CD4-positive, alpha-beta T cell treated with Interleukin-15 for 4 hours (primary cell): ENCODE results near the gene EMB.
"Not testable (repeated sequence)": the region's sequence is repeated elsewhere in the genome, so short reads cannot be mapped to it uniquely, and the experiment has no call there.

ENCODE experiments used
- DNase-seq: peaks from one replicate; pipeline ENCODE4 v3.0.0-alpha.2; 2020; ENCODE audit warnings: low spot score

Gene EMB, protein sequence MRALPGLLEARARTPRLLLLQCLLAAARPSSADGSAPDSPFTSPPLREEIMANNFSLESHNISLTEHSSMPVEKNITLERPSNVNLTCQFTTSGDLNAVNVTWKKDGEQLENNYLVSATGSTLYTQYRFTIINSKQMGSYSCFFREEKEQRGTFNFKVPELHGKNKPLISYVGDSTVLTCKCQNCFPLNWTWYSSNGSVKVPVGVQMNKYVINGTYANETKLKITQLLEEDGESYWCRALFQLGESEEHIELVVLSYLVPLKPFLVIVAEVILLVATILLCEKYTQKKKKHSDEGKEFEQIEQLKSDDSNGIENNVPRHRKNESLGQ

GRCh38 chr5:50440651-50441492 is at the start of gene EMB:
Gene EMB (minus strand): TSS chr5:50441288. CDS start chr5:50441151, 137 bp downstream.
- peak; percentile 81 for DNase-seq

DNA sequence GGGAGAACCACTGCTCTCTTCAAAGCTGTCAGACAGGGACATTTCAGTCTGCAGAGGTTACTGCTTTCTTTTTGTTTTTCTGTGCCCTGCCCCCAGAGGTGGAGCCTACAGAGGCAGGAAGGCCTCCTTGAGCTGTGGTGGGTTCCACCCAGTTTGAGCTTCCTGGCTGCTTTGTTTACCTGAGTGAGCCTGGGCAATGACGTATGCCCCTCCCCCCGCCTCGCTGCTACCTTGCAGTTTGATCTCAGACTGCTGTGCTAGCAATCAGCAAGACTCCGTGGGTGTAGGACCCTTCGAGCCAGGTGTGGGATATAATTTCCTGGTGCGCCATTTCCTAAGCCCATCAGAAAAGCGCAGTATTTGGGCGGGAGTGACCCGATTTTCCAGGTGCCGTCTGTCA is 48.4 kb upstream of the EMB start:
- DNase-seq, result not testable (repeated sequence)

DNA sequence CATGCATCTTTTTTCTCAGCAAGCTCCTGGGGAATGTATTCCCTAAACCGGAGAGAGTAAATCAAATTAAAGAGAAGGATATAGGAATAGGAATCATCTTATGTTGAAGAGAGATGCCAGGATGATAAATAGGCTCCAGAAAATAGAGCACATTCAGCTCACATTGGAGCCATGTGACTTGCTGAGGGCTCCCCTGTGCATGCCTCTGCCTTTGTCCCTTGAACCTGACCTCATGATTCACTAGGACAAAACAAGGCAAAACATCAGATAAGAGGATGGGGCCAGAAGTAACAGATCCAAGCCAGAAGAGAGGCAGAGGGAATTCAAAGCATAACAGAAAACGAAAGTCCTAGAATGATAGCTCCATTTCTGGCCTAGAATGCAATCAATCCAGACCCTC is 37.7 kb upstream of the EMB start:
- DNase-seq, result not testable (repeated sequence)

DNA sequence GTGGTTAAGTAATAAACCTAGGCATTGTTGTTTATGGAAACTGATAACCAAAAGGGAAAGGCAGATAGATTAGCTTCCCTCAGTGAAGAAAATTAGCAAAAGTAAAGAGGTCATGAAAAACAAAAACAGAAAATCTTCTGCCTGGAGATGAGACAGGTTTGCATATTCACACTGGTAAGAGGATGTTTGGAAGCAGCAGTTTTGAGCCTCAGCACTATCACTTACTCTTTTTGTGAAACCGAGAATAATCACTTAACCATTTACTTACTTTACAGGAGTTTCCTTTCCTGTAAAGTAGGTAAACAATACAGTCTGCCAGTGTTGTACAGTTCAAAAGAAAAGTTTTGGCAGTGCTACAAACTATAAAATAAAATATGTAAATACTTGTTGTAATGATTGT is 35.5 kb upstream of the EMB start:
- no peak for DNase-seq

DNA sequence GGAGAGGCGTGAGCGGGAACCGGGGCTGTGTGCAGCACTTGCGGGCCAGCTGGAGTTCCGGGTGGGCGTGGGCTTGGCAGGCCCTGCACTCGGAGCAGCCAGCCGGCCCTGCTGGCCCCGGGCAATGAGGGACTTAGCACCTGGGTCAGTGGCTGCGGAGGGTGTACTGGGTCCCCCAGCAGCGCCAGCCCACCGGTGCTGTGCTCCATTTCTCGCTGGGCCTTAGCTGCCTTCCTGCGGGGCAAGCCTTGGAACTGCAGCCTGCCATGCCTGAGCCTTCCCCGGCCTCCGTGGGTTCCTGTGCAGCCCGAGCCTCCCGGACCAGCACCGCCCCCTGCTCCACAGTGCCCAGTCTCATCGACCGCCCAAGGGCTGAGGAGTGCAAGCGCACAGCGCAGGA is 23.9 kb upstream of the EMB start:
- DNase-seq, result not testable (repeated sequence)

DNA sequence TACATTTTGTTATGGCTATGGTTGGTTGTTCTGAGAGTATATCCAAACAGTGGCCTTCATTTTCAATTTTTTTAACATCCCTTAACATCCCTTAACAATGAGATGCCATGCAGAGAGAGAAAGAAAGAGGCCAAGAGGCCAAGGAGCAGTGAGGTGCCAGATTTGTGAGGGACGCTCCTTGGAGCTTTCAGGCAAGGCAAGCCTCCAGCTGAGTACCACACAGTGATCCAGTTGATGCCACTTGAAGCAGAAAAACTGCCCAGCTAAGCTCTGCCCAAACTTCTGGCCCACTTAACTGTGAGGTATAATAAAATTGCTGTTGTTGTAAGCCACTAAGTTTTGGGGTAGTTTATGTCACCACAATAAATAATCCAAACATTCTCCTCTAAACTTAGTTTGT is 22.6 kb upstream of the EMB start:
- no peak for DNase-seq

- DNase-seq, result no peak
These were observed 22.0 kb upstream of the EMB start for GRCh38 chr5:50463047-50463446.

DNA sequence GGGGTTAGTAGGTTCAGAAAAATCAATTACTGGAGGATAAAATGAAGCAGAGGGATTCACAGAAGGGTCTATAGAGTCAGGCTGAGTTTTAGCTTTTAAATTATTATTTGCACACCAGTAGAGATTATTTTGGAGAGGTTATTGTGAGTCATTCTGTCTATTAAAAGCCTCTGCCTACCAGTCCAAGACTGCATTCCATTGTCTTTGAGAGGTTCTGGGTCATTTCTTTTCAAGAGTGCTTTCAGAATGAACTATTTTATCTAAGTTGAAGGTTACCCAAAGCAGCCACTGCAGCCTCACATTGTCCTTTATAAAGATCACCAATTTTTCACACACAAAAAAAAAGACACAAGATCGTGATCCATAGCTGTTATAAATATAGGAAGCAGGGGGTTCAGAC is 21.5 kb upstream of the EMB start:
- not testable (repeated sequence) for DNase-seq

DNA sequence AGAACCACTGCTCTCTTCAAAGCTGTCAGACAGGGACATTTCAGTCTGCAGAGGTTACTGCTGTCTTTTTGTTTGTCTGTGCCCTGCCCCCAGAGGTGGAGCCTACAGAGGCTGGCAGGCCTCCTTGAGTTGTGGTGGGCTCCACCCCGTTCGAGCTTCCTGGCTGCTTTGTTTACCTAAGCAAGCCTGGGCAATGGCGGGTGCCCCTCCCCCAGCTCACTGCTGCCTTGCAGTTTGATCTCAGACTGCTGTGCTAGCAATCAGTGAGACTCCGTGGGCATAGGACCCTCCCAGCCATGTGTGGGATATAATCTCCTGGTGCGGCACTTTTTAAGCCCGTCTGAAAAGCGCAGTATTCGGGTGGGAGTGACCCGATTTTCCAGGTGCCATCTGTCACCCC is 17.3 kb upstream of the EMB start:
- peak; percentile 45 for DNase-seq

DNA sequence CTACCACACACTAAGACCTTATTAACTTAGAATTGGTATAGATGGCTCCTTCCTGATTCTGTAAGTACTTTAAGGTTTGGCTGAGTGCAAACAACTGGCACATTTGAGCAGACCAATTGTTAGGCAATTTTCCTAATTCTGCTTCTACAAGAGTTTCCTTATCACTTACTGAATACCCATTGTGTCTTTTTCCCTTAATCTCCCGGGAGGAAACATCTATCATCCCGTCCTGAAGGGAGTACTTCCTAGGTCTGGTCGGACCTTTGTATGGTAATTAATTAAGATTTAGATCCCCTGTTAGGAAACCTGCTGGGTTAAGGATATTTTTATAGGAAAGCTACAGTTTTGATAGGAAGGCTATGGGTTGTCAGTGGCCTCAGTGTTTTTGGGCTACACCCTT is 8.2 kb upstream of the EMB start:
- not testable (repeated sequence) for DNase-seq

- no peak for DNase-seq
These were observed 6.9 kb upstream of the EMB start for GRCh38 chr5:50447941-50448340.

GRCh38 chr5:50447228-50447627 is 6.1 kb upstream of the EMB start:
- DNase-seq, result no peak

DNA sequence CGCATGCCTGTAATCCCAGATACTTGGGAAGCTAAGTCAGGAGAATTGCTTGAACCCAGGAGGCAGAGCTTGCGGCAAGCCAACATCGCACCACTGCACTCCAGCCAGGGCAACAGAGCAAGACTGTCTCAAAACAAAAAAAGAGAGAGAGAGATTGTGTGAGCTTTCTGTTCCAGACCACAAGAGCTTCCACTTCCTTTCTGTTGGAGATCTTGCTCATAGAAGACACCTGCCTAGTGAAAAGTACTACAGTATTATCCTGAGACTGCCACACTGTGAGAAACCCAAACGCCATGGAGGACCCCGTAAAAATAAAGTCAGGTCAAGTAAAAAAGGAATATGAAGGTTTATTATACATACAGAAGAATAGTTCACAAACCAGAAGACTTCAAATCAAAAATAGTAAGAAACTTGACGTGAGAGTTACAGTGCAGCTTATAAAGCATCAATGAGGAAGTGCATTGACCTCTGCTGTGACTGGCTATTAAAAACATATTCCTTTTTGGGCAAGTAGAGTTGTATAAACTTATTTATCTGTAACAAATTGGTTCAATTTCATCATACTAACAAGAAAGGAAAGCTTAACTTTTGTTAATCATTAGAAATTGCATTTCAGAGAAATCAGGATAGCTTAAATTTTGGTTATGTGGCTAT is 4.3 kb upstream of the EMB start:
- peak; percentile 62 for DNase-seq

DNA sequence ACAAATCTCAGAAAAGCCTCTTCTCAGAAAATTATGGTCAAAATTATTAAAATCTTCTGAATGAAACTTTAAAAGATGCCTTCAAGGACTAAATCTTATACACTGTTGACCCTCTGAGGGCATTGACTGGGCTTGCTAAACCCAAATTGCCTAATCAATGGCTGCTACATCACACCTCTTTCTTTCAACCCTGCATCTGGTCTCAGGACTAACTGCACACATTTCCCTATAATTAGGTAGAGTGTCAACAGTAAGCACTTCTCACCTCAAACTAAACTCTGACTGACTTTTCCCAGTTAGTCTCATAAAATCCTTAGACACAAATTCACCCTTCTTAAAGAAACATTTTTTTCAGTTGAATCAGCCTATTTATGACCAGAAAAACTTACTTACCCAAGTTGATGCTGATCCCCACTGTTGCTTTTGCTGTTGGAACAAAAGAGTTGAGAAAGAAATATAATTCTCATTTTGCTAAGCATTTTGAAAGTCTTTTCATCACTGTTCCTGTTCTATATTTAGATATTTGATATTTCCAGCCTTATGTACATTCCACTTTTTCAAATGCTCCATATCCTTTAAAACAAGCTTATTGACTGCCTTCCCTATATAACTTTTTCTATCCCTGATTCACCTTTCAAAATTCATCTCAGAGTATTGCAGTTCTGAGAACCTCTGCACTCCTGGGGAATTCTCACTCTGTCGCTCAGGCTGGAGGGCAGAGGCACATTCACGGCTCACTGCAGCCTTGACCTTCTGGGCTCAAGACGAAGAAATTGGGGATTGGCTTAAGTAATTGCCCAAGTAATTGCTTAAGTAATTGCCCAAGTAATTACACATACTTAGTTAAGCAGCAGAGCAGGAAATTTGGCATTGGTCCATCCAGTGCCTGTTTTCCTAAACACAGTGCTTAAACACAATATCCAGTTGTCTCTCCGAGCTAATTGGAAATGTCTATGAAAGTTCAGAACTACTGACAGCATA is 1.8 kb upstream of the EMB start:
- DNase-seq, result not testable (repeated sequence)

GRCh38 chr5:50441493-50441955 is 436 bp upstream of the EMB start:
- no peak for DNase-seq

DNA sequence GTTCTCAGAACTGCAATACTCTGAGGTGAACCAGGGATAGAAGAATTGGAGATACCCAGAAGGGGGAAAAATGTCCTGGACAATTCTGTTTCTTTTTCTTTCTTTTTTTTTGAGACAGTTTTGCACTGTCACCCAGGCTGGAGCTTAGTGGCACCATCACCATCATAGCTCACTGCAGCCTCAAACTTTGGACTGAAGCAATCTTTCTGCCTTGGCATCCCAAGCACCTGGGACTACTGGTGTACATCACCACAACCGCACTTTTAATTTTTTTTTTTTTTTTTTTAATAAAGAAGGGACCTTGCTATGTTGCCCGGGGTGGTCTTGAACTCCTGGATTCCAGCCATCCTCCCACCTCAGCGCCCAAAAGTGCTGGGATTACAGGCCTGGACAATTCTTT is 1.9 kb downstream of the EMB start:
- no peak for DNase-seq

GRCh38 chr5:50438060-50438459 is 3.0 kb downstream of the EMB start:
- DNase-seq, result not testable (repeated sequence)

GRCh38 chr5:50435168-50435567 is 5.9 kb downstream of the EMB start:
- DNase-seq, result no peak

DNA sequence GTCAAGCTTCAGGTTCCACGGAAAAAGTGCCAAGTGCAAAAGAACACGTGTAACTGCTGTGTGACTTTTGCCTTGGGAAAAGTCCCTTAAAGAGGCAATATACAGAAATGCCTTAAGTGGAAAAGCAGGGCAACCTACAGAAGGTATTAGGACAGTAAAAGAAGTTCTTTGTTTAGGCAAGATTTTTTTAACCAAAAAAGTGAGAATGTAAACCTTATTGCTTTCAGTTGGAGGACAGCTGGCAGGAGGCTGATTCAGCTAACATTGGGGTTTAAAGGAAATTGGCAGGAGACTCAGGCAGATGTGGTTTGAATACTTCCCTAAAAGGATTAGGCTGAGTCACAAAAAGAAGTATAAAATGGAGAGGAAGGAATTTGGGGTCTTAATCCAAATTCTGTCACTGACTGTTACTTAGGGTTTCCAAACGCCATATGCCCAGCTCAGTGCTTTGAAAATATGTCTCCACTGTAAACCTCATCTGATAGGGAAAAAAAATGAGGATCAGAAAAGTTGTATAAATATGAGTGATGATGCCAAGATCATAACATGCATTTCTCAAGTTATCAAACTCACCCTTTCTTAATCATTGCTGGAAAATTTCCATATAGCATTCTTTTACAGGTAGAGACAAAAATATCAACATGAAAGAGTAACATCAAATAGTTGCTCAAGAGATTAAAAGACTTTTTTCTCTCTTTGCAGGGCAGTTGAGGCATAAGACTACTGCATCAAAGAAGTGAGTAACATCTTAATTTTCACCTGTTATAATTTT is 9.8 kb downstream of the EMB start:
- not testable (repeated sequence) for DNase-seq

- DNase-seq, result not testable (repeated sequence)
These were observed 17.8 kb downstream of the EMB start for GRCh38 chr5:50423100-50423799.
